HG03378 (cell line): ENCODE results near the gene LRRC3C.

ENCODE experiments used
- ATAC-seq: cut with Tn5 transposase; IDR thresholded peaks from one replicate; pipeline ENCODE4 v1.9.1; 2021; ENCODE audit warnings: mild to moderate bottlenecking, moderate library complexity; ENCODE audit not compliant: unreplicated experiment

Gene LRRC3C

GRCh38 chr17:39923836-39924690 is 3.5 kb upstream of the LRRC3C start:
- ATAC-seq = no peak

- no peak for ATAC-seq
Observed at GRCh38 chr17:39924691-39925055, 2.9 kb upstream of the LRRC3C start.

GRCh38 chr17:39925282-39926134 is 2.0 kb upstream of the LRRC3C start:
- no peak for ATAC-seq

GRCh38 chr17:39926135-39926587 is 1.4 kb upstream of the LRRC3C start:
- no peak for ATAC-seq

- ATAC-seq = no peak
Observed at GRCh38 chr17:39926588-39927100, 888 bp upstream of the LRRC3C start.

GRCh38 chr17:39927929-39928857 is 661 bp downstream of the LRRC3C start:
- ATAC-seq = peak; percentile 9

GRCh38 chr17:39928858-39929645 is 1.5 kb downstream of the LRRC3C start:
- ATAC-seq = peak; percentile 49

- no peak for ATAC-seq
Observed at GRCh38 chr17:39929646-39930407, 2.3 kb downstream of the LRRC3C start.

- no peak for ATAC-seq
Observed at GRCh38 chr17:39933912-39934311, 6.4 kb downstream of the LRRC3C start.

GRCh38 chr17:39934324-39934723 is 6.8 kb downstream of the LRRC3C start:
- ATAC-seq = no peak

- no peak for ATAC-seq
Observed at GRCh38 chr17:39935909-39936308, 8.4 kb downstream of the LRRC3C start.

GRCh38 chr17:39937447-39937846 is 9.9 kb downstream of the LRRC3C start:
- no peak for ATAC-seq

- no peak for ATAC-seq
Observed at GRCh38 chr17:39938140-39938869, 10.8 kb downstream of the LRRC3C start.

- no peak for ATAC-seq
Observed at GRCh38 chr17:39939106-39939505, 11.6 kb downstream of the LRRC3C start.

GRCh38 chr17:39939588-39940419 is 12.3 kb downstream of the LRRC3C start:
- ATAC-seq = no peak

GRCh38 chr17:39943702-39944392 is 16.3 kb downstream of the LRRC3C start:
- no peak for ATAC-seq

GRCh38 chr17:39944393-39944711 is 16.8 kb downstream of the LRRC3C start:
- ATAC-seq = no peak
